GM12878 (cell line): Measurements from ENCODE around the gene CAMK2G. TPM values are rescaled to one million over a fixed set of nuclear protein-coding genes. Genes with fewer than 3 reads are reported as not detected.

ENCODE experiments used
- ATAC-seq: fragments of 200-7000 bp; cut with Tn5 transposase; 3 replicates; pipeline ENCODE4 v1.9.1; 2020; ENCODE audit warnings: mild to moderate bottlenecking, moderate library complexity
- BruUV-seq: library from RNA; stranded (reverse); fragments of 400-500 nt; replicated peaks from 2 replicates; lab custom pipeline; 2021; lab: Mats Ljungman, UMichigan
- CTCF ChIA-PET: fragments of 300-600 bp; sonication (Branson Sonifier 250); formaldehyde crosslinking; extraction: SDS; loops from one replicate; lab custom pipeline; 2021; ENCODE audit warnings: inconsistent platforms; lab: Yijun Ruan, JAX
- POLR2A ChIA-PET: fragments of 350-600 bp; formaldehyde crosslinking; extraction: SDS; loops from one replicate; lab custom pipeline; 2021; ENCODE audit warnings: inconsistent platforms; lab: Charles Lee
- RAD21 ChIA-PET: fragments of 300-600 bp; sonication (Branson Sonifier 250); formaldehyde crosslinking; loops from one replicate; lab custom pipeline; 2023; ENCODE audit warnings: antibody characterized with exemption; ENCODE audit not compliant: unreplicated experiment; lab: Charles Lee
- SMC1A ChIA-PET: fragments of 300-600 bp; sonication (Branson Sonifier 250); formaldehyde crosslinking; loops from one replicate; lab custom pipeline; 2023; ENCODE audit not compliant: unreplicated experiment, uncharacterized antibody; lab: Charles Lee
- DNase-seq: peaks from one replicate; pipeline ENCODE4 v3.0.0-alpha.2; 2011; ENCODE audit warnings: low read depth, low spot score
- FAIRE-seq: peaks from 3 replicates; lab custom pipeline; 2011; peaks lifted over from hg19 to GRCh38; lab: Jason Lieb, UNC
- H2AFZ ChIP-seq: 2 replicates; pipeline ENCODE4 v1.6.0; 2011; ENCODE audit warnings: low read depth, low read length, control low read depth; ENCODE audit not compliant: control insufficient read depth
- H3K27ac ChIP-seq: 2 replicates; pipeline ENCODE4 v1.5.1; 2011; ENCODE audit warnings: control low read depth; ENCODE audit not compliant: control insufficient read depth, insufficient read depth
- H3K27me3 ChIP-seq, 2 experiments: replicated peaks in 1 of 2; 2 replicates each; pipeline versions ENCODE4 v1.6.0 to v1.6.1; 2011; ENCODE audit warnings: low read length in 1 of 2; ENCODE audit not compliant: control insufficient read depth in 2 of 2, insufficient read depth in 2 of 2
- H3K36me3 ChIP-seq, 2 experiments: 2 replicates each; pipeline ENCODE4 v1.5.1; 2011; ENCODE audit warnings: low read length in 1 of 2; ENCODE audit not compliant: control insufficient read depth in 2 of 2, insufficient read depth in 2 of 2
- H3K4me1 ChIP-seq: 2 replicates; pipeline ENCODE4 v1.6.1; 2011; ENCODE audit warnings: mild to moderate bottlenecking, low read length, moderate library complexity, mixed read lengths; ENCODE audit not compliant: control insufficient read depth, insufficient read depth
- H3K4me2 ChIP-seq: 2 replicates; pipeline ENCODE4 v1.6.0; 2011; ENCODE audit warnings: control low read depth; ENCODE audit not compliant: control insufficient read depth, insufficient read depth
- H3K4me3 ChIP-seq: fragments of 200-600 bp; sonication (generic); 2 replicates; pipeline ENCODE4 v1.5.1; 2016
- H3K79me2 ChIP-seq: 2 replicates; pipeline ENCODE4 v1.6.0; 2011; ENCODE audit warnings: low read length; ENCODE audit not compliant: control insufficient read depth, insufficient read depth
- H3K9ac ChIP-seq: 2 replicates; pipeline ENCODE4 v1.8.0; 2011; ENCODE audit warnings: low read length, control low read depth, mixed read lengths; ENCODE audit not compliant: control insufficient read depth, insufficient read depth
- H3K9me3 ChIP-seq: replicated peaks from 3 replicates; pipeline ENCODE4 v1.5.1; 2011; ENCODE audit warnings: mild to moderate bottlenecking, low read length; ENCODE audit not compliant: control insufficient read depth, insufficient read depth
- H4K20me1 ChIP-seq: 2 replicates; pipeline ENCODE4 v1.6.0; 2011; ENCODE audit not compliant: control insufficient read depth, insufficient read depth
- BRCA1 ChIP-seq: IDR thresholded peaks from 2 replicates; pipeline ENCODE4 v1.6.1; 2011; ENCODE audit warnings: low read depth, low read length, improper control_type of control experiment
- CREM ChIP-seq: IDR thresholded peaks from 2 replicates; pipeline ENCODE4 v1.6.1; 2014; ENCODE audit warnings: antibody characterized with exemption, low read depth
- ETV6 ChIP-seq, 2 experiments: fragments of 450-650 bp in 1 of 2; IDR thresholded peaks in 1 of 2; conservative IDR thresholded peaks in 1 of 2; 2 replicates each; pipeline ENCODE4 v1.6.1; 2014; ENCODE audit warnings: antibody characterized with exemption in 1 of 2, borderline replicate concordance in 1 of 2, low read depth in 1 of 2, mild to moderate bottlenecking in 1 of 2, moderate library complexity in 1 of 2
- EZH2 ChIP-seq: IDR thresholded peaks from 2 replicates; pipeline ENCODE4 v1.6.1; 2012; ENCODE audit warnings: low read depth, mild to moderate bottlenecking, control low read depth, inconsistent platforms, low read length, borderline replicate concordance; ENCODE audit not compliant: control insufficient read depth
- FOS ChIP-seq: IDR thresholded peaks from 3 replicates; pipeline ENCODE4 v1.6.1; 2011; ENCODE audit warnings: borderline replicate concordance; ENCODE audit not compliant: insufficient read length; ENCODE audit errors: extremely low read depth
- JUND ChIP-seq: IDR thresholded peaks from 2 replicates; pipeline ENCODE4 v1.6.1; 2012; ENCODE audit warnings: low read depth, mild to moderate bottlenecking, low read length, improper control_type of control experiment, moderate library complexity
- MEF2A ChIP-seq: IDR thresholded peaks from 2 replicates; pipeline ENCODE4 v1.6.1; 2011; ENCODE audit warnings: low read depth, mild to moderate bottlenecking, low read length, moderate library complexity; ENCODE audit not compliant: insufficient read depth
- MYB ChIP-seq: fragments of 150-350 bp; IDR thresholded peaks from 2 replicates; pipeline ENCODE4 v1.6.1; 2014; ENCODE audit warnings: mild to moderate bottlenecking, low read depth, low read length, borderline replicate concordance
- NKRF ChIP-seq: fragments of 450-650 bp; conservative IDR thresholded peaks from 2 replicates; pipeline ENCODE4 v1.6.1; 2017; ENCODE audit warnings: mild to moderate bottlenecking, moderate library complexity
- NR2C1 ChIP-seq: fragments of 450-650 bp; IDR thresholded peaks from 2 replicates; pipeline ENCODE4 v1.6.1; 2017; ENCODE audit warnings: antibody characterized with exemption, mild to moderate bottlenecking, moderate library complexity
- NRF1 ChIP-seq: conservative IDR thresholded peaks from 2 replicates; pipeline ENCODE4 v1.6.1; 2011; ENCODE audit warnings: mild to moderate bottlenecking, low read depth, low read length, improper control_type of control experiment
- RELA ChIP-seq: fragments of 450-650 bp; IDR thresholded peaks from 2 replicates; pipeline ENCODE4 v1.8.0; 2014; ENCODE audit warnings: borderline replicate concordance; ENCODE audit not compliant: partially characterized antibody
- SMAD1 ChIP-seq: fragments of 450-650 bp; IDR thresholded peaks from 2 replicates; pipeline ENCODE4 v1.6.1; 2018; ENCODE audit warnings: mild to moderate bottlenecking, low read depth; ENCODE audit not compliant: partially characterized antibody
- SMARCA5 ChIP-seq: fragments of 450-650 bp; IDR thresholded peaks from 2 replicates; pipeline ENCODE4 v1.6.1; 2017; ENCODE audit warnings: mild to moderate bottlenecking
- SRF ChIP-seq, 2 experiments: IDR thresholded peaks; 2 replicates each; pipeline ENCODE4 v1.6.1; 2011; ENCODE audit warnings: low read depth in 2 of 2, low read length in 2 of 2, mild to moderate bottlenecking in 1 of 2, moderate library complexity in 1 of 2
- TCF12 ChIP-seq: IDR thresholded peaks from 2 replicates; pipeline ENCODE4 v1.6.1; 2011; ENCODE audit warnings: low read depth, mild to moderate bottlenecking, low read length
- TCF3 ChIP-seq: IDR thresholded peaks from 2 replicates; pipeline ENCODE4 v1.6.1; 2012; ENCODE audit warnings: low read depth, mild to moderate bottlenecking, low read length, borderline replicate concordance; ENCODE audit not compliant: insufficient read depth
- TCF7 ChIP-seq: IDR thresholded peaks from 2 replicates; pipeline ENCODE4 v1.6.1; 2014; ENCODE audit warnings: antibody characterized with exemption, borderline replicate concordance
- ZBED1 ChIP-seq: IDR thresholded peaks from 2 replicates; pipeline ENCODE4 v1.6.1; 2016; ENCODE audit warnings: borderline replicate concordance
- ZZZ3 ChIP-seq: IDR thresholded peaks from 2 replicates; pipeline ENCODE4 v1.6.1; 2011; ENCODE audit warnings: low read depth; ENCODE audit not compliant: control insufficient read depth, insufficient read length
- WGBS: methylation state at CpG from one replicate; pipeline ENCODE4 v1.1.6; 2016; ENCODE audit warnings: low lambda C conversion rate; ENCODE audit not compliant: insufficient replicate concordance, insufficient coverage; ENCODE audit errors: missing lambda C conversion rate; 5-methylcytosine and 5-hydroxymethylcytosine counted together
- in situ Hi-C: fragments of 300-500 bp; cut with MboI; formaldehyde crosslinking; loops from 9 replicates; pipeline ENCODE4 v1.14.3; 2018; ENCODE audit warnings: mixed read lengths
- intact Hi-C: fragments of 100-400 bp; cut with micrococcal nuclease; formaldehyde crosslinking; loops from one replicate; pipeline ENCODE4 v1.14.2; 2022; ENCODE audit not compliant: unreplicated experiment
- polyA plus RNA-seq, 11 experiments: library from polyadenylated mRNA; depleted of rRNA in 4 of 11; unstranded in 6 of 11; stranded (reverse) in 5 of 11; fragments of >200 nt; fragmentation: Nextera tagmentation in 4 of 11; fragmentation: Illumina TruSeq in 1 of 11; extraction: Ambion mirVana in 4 of 11; extraction: Trizol in 1 of 11; gene quantifications; 1 replicate in 1 of 11; 2 replicates in 10 of 11; pipeline versions ENCODE4 v1.2.1 to v1.2.3, GENCODE V29; 2011 to 2016; ENCODE audit warnings: inconsistent platforms in 2 of 11, missing spikeins in 2 of 11, low read depth in 1 of 11
- total RNA-seq, 4 experiments: library from RNA; depleted of rRNA in 3 of 4; stranded (reverse); fragments of >200 nt in 3 of 4; fragmentation: Illumina TruSeq in 1 of 4; extraction: Trizol in 1 of 4; gene quantifications; 2 replicates each; pipeline versions ENCODE4 v1.2.1 to v1.2.3, GENCODE V29; 2013 to 2021

CAMK2G gene
- total and polyA plus RNA-seq, 10 of the 15 experiments (the other 5 are each of a cell fraction or from before 2014, with no cell fraction given): 5.5 to 24.3 (median 16.9) TPM

- Histone ChIP-seq H3K4me2 (no peak overlapping the region), H3K9ac (no peak overlapping the region), H3K9me3 (no peaks in the 10 kb centered on the region), H4K20me1 (no peaks in the 10 kb centered on the region), H3K4me3 (no peak overlapping the region), H3K36me3 (no peaks in the 10 kb centered on the region), H3K27me3 (no peaks in the 10 kb centered on the region; a peak in 1 of 4 replicates), H3K27ac (no peak overlapping the region), H3K4me1 (no peaks in the 10 kb centered on the region), H2AFZ (no peak overlapping the region), H3K79me2 (no peaks in the 10 kb centered on the region)
- no CpG with 5 or more reads among the region's 1 CpG for WGBS
- BruUV-seq: no TSS peak
- RAD21 ChIA-PET: interaction anchor here (2.1 to 6.4 kb wide), 2 partner anchors 9 to 43 kb away, joined by 5 to 85 read pairs; no protein-coding TSS in a partner anchor
- SMC1A ChIA-PET: interaction anchor here (1.0 to 27.4 kb wide), 7 partner anchors 7 to 149 kb away, joined by 3 to 1048 read pairs (median 11); partner anchors contain the start of gene PLAU
- no peak for FAIRE-seq
- ATAC-seq: no peak
- TF ChIP-seq NKRF (no peak), BRCA1 (no peak), ETV6 (conservative IDR thresholded peaks at IDR 0.05 in 1 of 2, IDR thresholded peaks at IDR 0.05 in 1 of 2; ENCODE audit: borderline replicate concordance in 1 of 2, low read depth in 1 of 2) (no peak), NRF1 (no peak), MYB (no peak), FOS (no peak), ZBED1 (no peak), TCF12 (no peak), MEF2A (no peak), TCF7 (no peak), JUND (no peak), CREM (no peak), SMARCA5 (no peak), TCF3 (no peak), ZZZ3 (no peak), NR2C1 (no peak), SMAD1 (no peak), EZH2 (no peak), RELA (no peak), SRF (IDR thresholded peaks at IDR 0.05; ENCODE audit: low read depth in 2 of 2, low read length in 2 of 2) (no peak)
- CTCF ChIA-PET: interaction anchor here (2.0 to 7.4 kb wide), 4 partner anchors 10 to 43 kb away, joined by 11 to 84 read pairs (median 23); no protein-coding TSS in a partner anchor
- intact Hi-C loops: no loop called here
- no peak for DNase-seq
- POLR2A ChIA-PET: interaction anchor here (2.1 kb wide), 1 partner anchor 21 kb away, joined by 5 read pairs; no protein-coding TSS in a partner anchor
- in situ Hi-C loops: loop anchor here (25.0 kb wide), 1 partner anchor 190 kb away; no protein-coding TSS in a partner anchor
Measured at GRCh38 chr10:73897693-73898092, 23.3 kb upstream of the CAMK2G start.
